Measurements from ENCODE around the gene PCDHA11.
"Not testable (repeated sequence)": the region's sequence is repeated elsewhere in the genome, so short reads cannot be mapped to it uniquely, and the experiment has no call there.

PCDHA11 gene

GRCh38 chr5:140849831-140850634 lies 18.7 kb upstream of the PCDHA11 start:
- DNase-seq, result not testable (repeated sequence)

GRCh38 chr5:140855772-140856674 lies 12.7 kb upstream of the PCDHA11 start, which contains the start of gene PCDHA10:
Gene PCDHA10 (plus strand): TSS chr5:140855897. CDS start chr5:140856049, 152 bp downstream.
- DNase-seq, result no peak

GRCh38 chr5:140857177-140857986 lies 11.4 kb upstream of the PCDHA11 start:
- no peak for DNase-seq

GRCh38 chr5:140857987-140858240 lies 10.8 kb upstream of the PCDHA11 start:
- DNase-seq, result no peak

- DNase-seq, result no peak
These were observed 6.1 kb upstream of the PCDHA11 start for GRCh38 chr5:140862441-140863295.

GRCh38 chr5:140869555-140869886 lies 764 bp downstream of the PCDHA11 start:
- no peak for DNase-seq

- DNase-seq, result no peak
These were observed 1.8 kb downstream of the PCDHA11 start for GRCh38 chr5:140870221-140871201.

DNA sequence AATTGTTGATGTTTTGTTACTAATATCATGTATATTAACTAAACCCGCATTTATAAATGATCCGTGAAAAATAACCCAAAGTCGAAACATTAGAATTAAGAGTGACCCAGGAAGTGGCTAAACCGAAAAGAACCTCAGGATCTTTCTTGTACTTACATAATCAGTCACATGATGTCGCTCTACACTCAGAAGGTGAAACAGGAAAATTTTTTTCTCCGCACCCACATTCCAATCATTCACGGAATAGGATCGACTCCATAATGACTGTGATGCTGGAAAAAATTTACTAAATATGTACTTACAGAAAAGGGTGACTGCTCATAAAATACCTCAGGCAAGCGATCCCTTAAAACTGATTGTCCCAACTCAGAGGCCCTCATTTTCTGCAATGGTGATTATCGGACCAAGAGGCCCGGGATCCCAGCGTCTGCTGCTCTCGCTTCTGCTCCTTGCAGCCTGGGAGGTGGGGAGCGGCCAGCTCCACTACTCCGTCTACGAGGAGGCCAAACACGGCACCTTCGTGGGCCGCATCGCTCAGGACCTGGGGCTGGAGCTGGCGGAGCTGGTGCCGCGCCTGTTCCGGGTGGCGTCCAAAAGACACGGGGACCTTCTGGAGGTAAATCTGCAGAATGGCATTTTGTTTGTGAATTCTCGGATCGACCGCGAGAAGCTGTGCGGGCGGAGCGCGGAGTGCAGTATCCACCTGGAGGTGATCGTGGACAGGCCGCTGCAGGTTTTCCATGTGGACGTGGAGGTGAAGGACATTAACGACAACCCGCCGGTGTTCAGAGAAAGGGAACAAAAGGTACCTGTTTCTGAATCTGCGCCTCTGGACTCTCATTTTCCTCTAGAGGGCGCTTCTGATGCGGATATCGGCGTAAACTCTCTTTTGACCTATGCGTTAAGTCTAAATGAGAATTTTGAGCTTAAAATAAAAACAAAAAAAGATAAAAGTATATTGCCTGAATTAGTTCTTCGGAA lies 6.6 kb downstream of the PCDHA11 start, which contains the start of gene PCDHA12:
Gene PCDHA12 (plus strand): TSS at position 224 of the 981 bp plus-strand sequence. CDS start 165 bp downstream, at position 389.
- no peak for DNase-seq

DNA sequence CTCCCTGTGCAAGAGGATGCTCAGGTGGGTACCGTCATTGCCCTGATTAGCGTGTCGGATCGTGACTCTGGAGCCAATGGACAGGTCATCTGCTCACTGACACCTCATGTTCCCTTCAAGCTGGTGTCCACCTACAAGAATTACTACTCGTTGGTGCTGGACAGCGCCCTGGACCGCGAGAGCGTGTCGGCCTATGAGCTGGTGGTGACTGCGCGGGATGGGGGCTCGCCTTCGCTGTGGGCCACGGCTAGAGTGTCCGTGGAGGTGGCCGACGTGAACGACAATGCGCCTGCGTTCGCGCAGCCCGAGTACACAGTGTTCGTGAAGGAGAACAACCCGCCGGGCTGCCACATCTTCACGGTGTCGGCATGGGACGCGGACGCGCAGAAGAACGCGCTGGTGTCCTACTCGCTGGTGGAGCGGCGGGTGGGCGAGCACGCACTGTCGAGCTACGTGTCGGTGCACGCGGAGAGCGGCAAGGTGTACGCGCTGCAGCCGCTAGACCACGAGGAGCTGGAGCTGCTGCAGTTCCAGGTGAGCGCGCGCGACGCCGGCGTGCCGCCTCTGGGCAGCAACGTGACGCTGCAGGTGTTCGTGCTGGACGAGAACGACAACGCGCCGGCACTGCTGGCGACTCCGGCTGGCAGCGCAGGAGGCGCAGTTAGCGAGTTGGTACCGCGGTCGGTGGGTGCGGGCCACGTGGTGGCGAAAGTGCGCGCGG lies 7.9 kb downstream of the PCDHA11 start:
- DNase-seq, result not testable (repeated sequence)

DNA sequence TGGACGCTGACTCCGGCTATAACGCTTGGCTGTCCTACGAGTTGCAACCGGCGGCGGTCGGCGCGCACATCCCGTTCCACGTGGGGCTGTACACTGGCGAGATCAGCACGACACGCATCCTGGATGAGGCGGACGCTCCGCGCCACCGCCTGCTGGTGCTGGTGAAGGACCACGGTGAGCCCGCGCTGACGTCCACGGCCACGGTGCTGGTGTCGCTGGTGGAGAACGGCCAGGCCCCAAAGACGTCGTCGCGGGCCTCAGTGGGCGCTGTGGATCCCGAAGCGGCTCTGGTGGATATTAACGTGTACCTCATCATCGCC lies 8.5 kb downstream of the PCDHA11 start:
- DNase-seq, result no peak

- DNase-seq, result no peak
These were observed 13.3 kb downstream of the PCDHA11 start, which contains the start of gene PCDHA13 for GRCh38 chr5:140881889-140882590. Gene PCDHA13 (plus strand): TSS chr5:140882124. CDS start chr5:140882269, 145 bp downstream.

GRCh38 chr5:140882591-140882899 lies 13.8 kb downstream of the PCDHA11 start:
- no peak for DNase-seq

GRCh38 chr5:140883373-140883772 lies 14.6 kb downstream of the PCDHA11 start:
- DNase-seq, result no peak

GRCh38 chr5:140883927-140884697 lies 15.4 kb downstream of the PCDHA11 start:
- no peak for DNase-seq

DNA sequence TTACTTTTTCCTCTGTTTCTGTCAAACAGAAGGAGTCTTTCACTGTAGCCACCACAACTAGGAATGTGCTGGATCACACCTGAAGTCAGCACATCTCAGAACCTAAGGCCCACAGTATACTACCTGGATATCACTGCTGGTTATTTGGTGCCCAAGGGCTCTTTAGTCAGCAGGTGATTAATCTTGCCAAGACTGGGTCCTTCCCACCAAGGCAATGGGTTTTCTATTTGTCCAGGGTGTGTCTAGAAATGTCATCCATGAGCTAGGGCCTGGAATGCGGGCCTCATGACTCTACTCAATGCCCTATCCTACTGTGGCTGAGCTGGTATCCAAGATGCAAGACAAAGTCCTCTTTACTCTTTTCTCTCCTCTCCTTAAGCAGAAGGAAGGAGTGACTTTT lies 47.6 kb downstream of the PCDHA11 start:
- no peak for DNase-seq

Data from CD4-positive, alpha-beta T cell treated with Interleukin-17A for 1 hour (primary cell).